NCI-H1436 (cell line): Measurements from ENCODE around the gene PFKP.

Experiments
- DNase-seq: peaks from one replicate; lab custom pipeline; 2025; lab: John Stamatoyannopoulos, UW

PFKP gene

DNA sequence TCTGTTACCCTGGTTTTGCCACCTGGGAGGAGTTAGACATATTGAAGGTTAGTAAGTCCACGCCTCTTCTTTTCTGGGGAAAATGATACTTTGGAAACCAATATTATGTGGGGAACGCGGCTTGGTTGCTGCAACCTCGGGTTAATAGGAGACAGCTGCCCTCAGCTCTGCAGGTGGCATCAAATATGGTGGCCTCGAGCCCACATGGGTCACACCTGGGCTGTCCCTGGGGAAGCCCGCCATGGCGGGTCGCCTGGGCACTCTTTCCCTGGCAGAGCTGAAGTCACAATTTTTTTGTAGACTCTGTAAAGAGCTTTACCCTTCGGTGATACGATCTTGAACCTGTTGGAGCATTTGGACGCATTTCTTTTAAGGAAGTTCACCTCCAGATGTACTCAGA is 2.5 kb downstream of the PFKP start:
- DNase-seq = no peak

DNA sequence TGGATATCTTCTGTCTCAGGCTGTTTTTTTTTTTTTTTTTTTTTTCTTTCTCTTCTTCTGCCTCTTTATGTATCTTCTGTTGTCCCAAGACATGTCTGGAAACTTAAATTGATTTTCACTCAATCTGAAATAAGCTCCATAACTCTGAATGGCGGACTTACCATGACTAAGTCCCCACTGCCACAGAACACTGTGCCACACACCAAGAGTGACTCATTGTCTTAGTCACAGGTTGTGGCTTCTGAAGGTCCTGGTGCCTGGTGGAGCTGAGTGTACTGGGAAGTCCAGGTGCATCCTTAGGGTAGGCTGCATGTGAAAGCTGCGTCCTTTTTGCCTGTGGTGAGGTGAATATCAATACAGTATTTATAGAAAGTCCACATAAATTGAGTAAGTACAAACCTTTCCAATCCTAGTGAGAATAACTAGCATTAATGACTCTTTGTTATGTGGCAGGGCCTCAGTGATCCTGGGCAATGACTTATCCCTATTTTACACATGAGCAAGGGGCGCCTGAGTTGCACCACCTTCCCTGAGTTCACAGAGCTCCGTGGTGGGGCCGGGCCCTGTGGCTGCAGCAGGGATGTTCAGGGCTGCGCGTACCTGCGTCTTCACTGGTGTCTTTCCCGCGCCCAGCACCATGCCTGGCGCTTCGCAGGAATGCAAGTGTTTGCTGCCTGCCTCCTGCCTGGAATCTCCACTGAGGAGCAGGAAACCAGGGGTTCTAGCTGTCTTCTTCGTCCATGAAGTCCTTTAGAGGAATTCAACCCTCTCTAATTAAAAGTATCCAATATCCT is 4.3 kb downstream of the PFKP start:
- no peak for DNase-seq

DNA sequence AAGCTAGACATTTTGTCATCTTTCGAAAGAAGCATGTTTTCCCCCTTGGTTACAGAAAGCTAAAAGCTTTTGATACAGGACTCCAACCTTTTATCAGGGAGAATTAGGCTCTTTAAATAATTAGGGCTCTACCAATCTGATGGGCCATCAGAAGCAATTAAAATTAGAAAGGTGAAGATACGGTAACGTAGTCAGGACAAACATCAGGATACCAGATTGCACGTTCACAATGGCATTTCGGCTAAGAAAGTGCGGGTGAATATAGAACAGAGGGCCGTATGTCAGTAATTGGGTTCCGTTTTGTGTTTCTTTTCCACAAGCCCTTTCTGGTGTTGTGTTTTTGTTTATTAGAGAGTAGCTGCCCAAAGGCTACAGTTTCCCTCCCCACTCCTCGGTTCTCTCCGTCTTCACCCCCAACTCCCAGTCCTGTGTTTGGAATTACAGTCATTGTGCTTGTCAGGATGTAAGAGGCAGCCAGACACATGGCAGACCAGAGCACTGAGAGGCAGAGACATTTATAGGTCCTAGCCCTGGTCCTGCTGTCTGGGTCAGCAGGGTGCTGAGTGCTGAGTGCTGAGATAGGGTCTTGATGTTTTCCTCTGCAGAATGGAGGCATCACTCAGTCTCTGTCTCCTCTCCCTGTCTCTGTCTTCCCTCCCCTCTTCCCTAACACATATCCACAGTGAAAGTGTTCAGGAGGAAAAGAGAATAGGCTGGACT is 5.5 kb downstream of the PFKP start:
- DNase-seq = no peak

DNA sequence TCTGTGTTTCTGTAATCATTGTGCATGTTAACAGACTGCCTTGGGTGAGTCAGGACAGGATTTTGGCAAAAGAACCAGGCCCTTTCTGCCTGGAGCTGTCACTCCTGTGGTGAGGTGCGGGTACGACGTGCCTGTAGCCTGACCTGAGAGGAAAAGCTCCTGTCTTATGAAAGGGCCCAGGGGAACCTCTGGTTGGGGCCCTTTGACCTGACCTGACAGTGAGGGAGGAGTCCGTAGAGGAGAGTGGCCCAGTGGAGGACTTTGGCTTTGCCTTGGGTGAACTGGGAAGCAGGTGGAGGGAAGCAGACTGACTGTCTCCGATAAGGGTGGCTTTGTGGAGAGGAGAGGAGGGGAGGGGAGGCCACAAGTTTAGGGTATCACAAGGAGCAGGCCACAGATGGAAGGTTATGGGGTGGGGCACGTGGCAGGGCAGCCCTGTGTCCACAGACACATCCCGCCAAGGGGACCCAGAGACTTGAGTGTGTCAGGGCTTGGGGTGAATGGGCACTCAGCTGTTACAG is 6.9 kb downstream of the PFKP start:
- DNase-seq = no peak

DNA sequence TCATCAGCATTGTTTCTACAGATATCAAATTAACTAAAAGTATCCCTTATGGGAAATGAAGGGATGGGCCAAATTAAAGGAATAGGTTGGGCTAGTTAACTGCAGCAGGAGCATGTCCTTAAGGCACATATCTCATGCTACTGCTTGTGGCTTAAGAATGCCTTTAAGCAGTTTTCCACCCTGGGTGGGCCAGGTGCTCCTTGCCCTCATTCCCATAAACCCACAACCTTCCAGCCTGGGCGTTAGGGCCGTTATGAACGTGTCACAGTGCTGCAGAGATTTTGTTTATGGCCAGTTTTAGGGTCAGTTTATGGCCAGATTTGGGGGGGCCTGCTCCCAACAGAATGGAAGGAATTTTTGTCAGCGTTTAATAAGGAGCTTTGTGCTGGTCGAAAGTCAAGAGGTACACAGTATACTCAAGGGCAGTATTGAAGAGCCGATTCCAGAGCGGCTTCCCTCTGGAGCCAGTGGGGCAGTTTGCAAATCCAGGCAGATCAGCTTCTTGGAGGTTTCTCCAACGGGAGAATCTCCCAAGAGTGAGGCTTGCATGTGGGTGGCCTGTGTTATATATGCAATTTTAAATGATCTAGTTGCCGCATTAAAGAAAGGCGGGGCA is 7.7 kb downstream of the PFKP start:
- no peak for DNase-seq

DNA sequence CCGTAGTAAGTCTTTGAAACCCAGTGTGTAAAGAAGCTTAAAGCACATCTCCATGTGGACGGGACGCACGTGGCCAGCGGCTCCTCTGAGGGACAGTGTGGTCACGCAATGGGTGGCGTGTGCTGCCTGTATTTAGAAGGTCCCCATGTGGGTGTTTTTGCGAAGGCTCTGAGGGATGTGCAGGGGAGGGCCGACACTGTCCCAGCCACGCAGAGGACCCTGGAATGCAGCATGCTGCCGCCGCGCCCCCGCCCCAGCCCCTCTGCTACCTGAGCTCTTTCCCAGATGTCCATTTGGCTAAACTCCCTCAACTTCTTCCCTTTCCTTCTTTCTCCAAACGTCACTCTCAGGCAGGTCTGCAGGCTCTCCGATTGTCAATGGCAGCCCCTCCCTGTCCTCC is 8.8 kb downstream of the PFKP start:
- DNase-seq = no peak

DNA sequence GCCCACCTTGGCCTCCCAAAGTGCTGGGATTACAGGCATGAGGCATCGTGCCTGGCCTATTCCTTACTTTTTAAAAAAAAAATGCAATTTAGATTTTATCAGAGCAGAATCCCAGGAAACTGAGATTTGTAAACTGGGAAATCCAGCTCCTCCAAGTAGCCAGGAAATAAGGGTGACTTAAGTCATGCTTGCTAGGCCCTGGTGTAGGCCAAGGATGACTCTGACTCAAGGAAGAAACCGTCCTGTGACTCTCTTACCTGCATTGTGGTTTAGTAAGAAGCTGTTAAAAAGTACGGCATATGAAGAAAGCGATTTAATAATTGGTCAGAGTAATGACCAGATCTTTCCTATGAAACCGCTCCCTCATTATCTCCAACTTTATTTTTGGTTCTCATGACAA is 10.2 kb downstream of the PFKP start:
- no peak for DNase-seq

- DNase-seq = no peak
These were observed 10.7 kb downstream of the PFKP start for GRCh38 chr10:3077940-3078630.

DNA sequence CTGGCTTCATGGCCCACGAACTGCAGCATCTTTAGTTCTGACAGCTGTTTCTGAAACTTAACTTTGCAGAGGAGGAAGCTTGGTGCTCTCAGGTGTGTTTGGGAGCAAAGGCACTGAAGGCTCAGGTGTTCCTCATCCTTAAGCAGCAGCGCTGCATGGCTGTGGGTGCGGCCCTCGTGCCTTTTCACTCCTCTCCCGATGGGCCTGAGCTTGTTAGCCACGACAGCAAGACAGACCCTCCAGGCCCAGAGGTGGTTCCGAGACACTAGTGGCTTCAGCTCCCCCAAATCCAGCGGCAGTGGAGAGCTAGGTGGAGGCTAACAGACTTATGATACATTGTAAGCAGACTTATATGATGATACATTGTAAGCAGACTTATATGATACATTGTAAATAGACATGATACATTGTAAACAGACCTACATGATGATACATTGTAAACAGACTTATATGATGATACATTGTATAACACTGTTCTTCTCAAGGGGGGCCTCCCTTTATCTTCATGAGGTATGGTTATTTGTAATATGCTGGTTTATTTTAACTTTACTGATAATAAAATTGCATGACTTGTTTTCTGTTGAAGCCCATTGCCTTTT is 14.1 kb downstream of the PFKP start:
- DNase-seq = no peak

DNA sequence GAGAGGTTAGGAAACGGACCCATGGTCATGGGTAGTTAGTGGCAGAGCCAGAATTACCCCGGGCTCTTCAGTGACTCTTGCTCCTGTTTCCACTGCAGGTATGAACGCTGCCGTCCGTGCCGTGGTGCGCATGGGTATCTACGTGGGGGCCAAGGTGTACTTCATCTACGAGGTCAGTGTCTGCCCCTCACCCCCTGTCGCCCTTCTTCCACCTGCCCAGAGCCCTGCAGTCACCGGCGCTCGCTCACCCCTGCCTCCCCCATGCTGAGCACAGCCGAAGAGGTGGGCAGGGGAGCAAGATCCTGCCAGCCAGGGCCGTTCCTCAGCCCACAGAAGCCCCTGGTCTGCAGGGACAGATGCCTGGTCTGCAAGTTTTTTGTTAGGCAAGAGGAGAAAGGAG is 14.9 kb downstream of the PFKP start:
- DNase-seq = no peak

GRCh38 chr10:3085785-3086567 is 18.6 kb downstream of the PFKP start:
- no peak for DNase-seq

DNA sequence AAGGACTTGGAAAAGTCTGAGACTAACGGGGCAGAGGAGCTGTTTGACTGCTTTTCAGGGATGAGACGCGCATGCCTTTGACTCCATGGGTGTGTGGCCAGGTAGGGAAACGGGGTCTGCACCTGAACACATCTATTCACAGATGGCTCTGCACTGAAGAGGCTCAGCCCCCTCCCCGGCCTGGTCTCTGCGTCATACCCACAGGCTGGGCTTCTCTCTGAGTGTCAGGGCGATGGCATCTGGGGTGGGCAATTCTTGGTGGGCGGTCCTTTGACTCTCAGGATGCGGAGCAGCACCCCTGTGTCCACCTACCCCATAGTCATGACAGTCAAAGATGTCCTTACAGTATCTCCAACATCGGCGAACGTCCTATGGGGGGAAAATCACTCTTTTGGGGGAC is 23.0 kb downstream of the PFKP start:
- DNase-seq = no peak

DNA sequence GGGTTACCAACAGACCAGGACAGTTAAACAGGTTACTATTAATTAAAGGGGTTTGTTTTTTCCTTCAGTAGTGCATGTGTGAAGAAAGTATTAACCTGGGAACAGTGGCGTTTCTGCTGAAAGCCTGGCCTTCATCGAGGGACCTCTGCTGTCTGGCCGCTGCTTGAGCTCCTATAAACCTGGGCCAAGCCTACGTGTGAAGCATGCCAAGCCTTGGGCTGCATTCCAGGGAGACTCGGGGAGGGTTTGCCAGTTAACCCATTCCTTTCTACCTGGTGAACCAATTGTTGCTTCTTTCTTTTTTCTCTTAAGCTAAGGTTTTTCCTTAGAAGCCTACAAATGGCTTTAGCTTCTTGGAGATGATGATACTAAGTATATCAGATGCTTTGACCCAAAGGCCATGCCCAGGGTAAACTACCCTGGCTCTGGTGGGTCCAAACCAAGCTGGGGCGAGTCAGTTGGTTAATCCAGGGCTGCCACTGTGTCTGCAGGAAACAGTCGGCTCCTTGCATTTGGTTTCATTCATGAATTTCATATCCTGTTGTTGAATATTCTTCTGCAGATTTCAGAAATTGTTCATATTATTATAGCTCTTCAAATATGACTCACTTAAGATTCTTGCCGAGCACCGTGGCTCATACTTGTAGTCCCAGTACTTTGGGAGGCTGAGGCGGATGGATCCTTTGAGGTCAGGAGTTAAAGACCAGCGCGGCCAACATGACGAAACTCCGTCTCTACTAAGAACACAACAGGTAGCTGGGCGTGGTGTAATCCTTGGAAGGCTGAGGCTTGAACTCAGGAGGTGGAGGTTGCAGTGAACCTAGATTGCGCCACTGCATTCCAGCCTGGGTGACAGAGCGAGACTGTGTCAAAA is 23.8 kb downstream of the PFKP start:
- no peak for DNase-seq

- DNase-seq = no peak
These were observed 24.6 kb downstream of the PFKP start for GRCh38 chr10:3091921-3092320.

- no peak for DNase-seq
These were observed 26.6 kb downstream of the PFKP start for GRCh38 chr10:3093996-3094395.

DNA sequence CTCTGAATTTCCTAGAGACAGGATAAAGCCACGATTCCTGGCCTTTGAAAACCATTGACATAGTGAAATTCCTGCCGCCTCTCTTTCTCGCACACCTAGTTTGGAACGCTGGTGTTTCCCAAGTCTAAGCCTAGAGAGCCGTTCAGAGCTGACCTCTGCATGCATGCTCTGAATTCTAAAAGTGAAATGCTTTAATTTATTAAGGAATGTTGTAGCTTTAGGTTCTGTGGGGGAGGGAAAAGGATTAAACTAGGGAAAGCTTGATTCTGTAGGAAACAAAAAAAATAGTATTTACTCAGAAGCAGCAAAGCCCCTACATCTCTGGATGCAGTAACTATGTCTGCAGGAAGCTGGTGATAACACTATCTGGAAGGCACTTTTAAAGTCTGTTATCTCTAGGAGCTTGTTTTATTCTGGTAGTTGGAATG is 27.3 kb downstream of the PFKP start:
- DNase-seq = no peak

DNA sequence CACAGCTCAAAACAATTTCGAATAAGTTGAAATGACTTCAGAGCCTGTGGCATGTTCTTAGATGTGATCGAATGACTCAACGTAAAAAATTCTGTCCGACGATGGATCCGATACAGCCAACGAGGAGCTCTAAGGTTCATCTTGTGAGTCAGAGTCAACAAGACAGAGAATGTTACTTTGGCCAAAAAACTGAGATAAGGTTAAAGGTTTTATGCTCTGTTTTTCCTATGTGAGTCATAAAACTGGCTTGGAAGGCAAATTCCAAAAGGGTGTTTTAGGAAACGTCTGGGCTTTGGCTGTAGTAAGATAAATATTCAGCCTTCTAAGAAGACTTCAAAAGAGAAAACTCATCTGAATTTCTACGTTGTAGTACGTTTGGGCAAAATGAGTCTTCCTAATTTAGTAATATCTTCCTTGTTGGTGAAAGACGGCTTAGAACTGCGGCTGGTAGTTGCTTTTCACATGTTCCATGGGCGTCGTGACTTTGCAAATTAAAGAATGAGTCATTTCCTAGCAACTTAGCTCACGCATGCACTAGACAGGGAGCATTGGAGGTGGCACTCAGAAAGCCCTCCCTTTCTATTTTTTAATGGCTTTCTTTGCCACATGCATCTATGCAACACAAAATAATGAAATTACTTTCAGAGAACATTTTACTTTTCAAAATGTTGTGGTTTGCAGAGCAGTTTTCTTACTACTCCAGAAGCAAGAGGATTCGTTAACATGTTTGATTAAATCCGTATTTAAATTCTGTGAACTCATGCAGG is 28.2 kb downstream of the PFKP start:
- no peak for DNase-seq

GRCh38 chr10:3096149-3096548 is 28.8 kb downstream of the PFKP start:
- no peak for DNase-seq

- DNase-seq = no peak
These were observed 29.8 kb downstream of the PFKP start for GRCh38 chr10:3097160-3097559.
